ENCODE measurements around the gene SLC9A9.

- TF ChIP-seq BRCA1 (IDR thresholded peaks at IDR 0.05) (no peak), BRCA1 (CRISPR knock-in tag; IDR thresholded peaks at IDR 0.05) (no peak), MXI1 (IDR thresholded peaks at IDR 0.05; ENCODE audit: low read depth, low read length) (no peak), ZNF274 (IDR thresholded peaks at IDR 0.05; ENCODE audit: borderline replicate concordance, low read depth, low read length) (no peak), NFIC (IDR thresholded peaks at IDR 0.05) (no peak), HSF4 (CRISPR knock-in tag; IDR thresholded peaks at IDR 0.05; ENCODE audit: borderline replicate concordance) (no peak), ZNF146 (CRISPR knock-in tag; IDR thresholded peaks at IDR 0.05; ENCODE audit: unreplicated experiment) (no peak), MAX (CRISPR knock-in tag; IDR thresholded peaks at IDR 0.05) (no peak), REST (IDR thresholded peaks at IDR 0.05; ENCODE audit: borderline replicate concordance) (no peak), REST (CRISPR knock-in tag; IDR thresholded peaks at IDR 0.05; ENCODE audit: low read depth) (no peak), TBP (optimal IDR thresholded peaks at IDR 0.05; ENCODE audit: low read depth, low read length) (no peak), EZH2 (IDR thresholded peaks at IDR 0.05; ENCODE audit: borderline replicate concordance, low read depth, low read length) (no peak)
- TF ChIP-seq, protein P1, sequence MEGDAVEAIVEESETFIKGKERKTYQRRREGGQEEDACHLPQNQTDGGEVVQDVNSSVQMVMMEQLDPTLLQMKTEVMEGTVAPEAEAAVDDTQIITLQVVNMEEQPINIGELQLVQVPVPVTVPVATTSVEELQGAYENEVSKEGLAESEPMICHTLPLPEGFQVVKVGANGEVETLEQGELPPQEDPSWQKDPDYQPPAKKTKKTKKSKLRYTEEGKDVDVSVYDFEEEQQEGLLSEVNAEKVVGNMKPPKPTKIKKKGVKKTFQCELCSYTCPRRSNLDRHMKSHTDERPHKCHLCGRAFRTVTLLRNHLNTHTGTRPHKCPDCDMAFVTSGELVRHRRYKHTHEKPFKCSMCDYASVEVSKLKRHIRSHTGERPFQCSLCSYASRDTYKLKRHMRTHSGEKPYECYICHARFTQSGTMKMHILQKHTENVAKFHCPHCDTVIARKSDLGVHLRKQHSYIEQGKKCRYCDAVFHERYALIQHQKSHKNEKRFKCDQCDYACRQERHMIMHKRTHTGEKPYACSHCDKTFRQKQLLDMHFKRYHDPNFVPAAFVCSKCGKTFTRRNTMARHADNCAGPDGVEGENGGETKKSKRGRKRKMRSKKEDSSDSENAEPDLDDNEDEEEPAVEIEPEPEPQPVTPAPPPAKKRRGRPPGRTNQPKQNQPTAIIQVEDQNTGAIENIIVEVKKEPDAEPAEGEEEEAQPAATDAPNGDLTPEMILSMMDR (IDR thresholded peaks at IDR 0.05 in 2 of 3, conservative IDR thresholded peaks at IDR 0.05 in 1 of 3; ENCODE audit: insufficient read depth in 2 of 3, low read depth in 1 of 3, low read length in 3 of 3) = no peak
- TF ChIP-seq, protein P2, sequence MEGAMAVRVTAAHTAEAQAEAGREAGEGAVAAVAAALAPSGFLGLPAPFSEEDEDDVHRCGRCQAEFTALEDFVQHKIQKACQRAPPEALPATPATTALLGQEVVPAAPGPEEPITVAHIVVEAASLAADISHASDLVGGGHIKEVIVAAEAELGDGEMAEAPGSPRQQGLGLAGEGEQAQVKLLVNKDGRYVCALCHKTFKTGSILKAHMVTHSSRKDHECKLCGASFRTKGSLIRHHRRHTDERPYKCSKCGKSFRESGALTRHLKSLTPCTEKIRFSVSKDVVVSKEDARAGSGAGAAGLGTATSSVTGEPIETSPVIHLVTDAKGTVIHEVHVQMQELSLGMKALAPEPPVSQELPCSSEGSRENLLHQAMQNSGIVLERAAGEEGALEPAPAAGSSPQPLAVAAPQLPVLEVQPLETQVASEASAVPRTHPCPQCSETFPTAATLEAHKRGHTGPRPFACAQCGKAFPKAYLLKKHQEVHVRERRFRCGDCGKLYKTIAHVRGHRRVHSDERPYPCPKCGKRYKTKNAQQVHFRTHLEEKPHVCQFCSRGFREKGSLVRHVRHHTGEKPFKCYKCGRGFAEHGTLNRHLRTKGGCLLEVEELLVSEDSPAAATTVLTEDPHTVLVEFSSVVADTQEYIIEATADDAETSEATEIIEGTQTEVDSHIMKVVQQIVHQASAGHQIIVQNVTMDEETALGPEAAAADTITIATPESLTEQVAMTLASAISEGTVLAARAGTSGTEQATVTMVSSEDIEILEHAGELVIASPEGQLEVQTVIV (CRISPR knock-in tag; IDR thresholded peaks at IDR 0.05; ENCODE audit: borderline replicate concordance) = no peak
- TF ChIP-seq, protein P3, sequence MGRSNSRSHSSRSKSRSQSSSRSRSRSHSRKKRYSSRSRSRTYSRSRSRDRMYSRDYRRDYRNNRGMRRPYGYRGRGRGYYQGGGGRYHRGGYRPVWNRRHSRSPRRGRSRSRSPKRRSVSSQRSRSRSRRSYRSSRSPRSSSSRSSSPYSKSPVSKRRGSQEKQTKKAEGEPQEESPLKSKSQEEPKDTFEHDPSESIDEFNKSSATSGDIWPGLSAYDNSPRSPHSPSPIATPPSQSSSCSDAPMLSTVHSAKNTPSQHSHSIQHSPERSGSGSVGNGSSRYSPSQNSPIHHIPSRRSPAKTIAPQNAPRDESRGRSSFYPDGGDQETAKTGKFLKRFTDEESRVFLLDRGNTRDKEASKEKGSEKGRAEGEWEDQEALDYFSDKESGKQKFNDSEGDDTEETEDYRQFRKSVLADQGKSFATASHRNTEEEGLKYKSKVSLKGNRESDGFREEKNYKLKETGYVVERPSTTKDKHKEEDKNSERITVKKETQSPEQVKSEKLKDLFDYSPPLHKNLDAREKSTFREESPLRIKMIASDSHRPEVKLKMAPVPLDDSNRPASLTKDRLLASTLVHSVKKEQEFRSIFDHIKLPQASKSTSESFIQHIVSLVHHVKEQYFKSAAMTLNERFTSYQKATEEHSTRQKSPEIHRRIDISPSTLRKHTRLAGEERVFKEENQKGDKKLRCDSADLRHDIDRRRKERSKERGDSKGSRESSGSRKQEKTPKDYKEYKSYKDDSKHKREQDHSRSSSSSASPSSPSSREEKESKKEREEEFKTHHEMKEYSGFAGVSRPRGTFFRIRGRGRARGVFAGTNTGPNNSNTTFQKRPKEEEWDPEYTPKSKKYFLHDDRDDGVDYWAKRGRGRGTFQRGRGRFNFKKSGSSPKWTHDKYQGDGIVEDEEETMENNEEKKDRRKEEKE (IDR thresholded peaks at IDR 0.05; ENCODE audit: borderline replicate concordance in 1 of 2, control insufficient read depth in 1 of 2, low read depth in 2 of 2, low read length in 1 of 2) = no peak
- TF ChIP-seq, protein P4, sequence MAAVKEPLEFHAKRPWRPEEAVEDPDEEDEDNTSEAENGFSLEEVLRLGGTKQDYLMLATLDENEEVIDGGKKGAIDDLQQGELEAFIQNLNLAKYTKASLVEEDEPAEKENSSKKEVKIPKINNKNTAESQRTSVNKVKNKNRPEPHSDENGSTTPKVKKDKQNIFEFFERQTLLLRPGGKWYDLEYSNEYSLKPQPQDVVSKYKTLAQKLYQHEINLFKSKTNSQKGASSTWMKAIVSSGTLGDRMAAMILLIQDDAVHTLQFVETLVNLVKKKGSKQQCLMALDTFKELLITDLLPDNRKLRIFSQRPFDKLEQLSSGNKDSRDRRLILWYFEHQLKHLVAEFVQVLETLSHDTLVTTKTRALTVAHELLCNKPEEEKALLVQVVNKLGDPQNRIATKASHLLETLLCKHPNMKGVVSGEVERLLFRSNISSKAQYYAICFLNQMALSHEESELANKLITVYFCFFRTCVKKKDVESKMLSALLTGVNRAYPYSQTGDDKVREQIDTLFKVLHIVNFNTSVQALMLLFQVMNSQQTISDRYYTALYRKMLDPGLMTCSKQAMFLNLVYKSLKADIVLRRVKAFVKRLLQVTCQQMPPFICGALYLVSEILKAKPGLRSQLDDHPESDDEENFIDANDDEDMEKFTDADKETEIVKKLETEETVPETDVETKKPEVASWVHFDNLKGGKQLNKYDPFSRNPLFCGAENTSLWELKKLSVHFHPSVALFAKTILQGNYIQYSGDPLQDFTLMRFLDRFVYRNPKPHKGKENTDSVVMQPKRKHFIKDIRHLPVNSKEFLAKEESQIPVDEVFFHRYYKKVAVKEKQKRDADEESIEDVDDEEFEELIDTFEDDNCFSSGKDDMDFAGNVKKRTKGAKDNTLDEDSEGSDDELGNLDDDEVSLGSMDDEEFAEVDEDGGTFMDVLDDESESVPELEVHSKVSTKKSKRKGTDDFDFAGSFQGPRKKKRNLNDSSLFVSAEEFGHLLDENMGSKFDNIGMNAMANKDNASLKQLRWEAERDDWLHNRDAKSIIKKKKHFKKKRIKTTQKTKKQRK (IDR thresholded peaks at IDR 0.05; ENCODE audit: borderline replicate concordance, low read depth, low read length) = no peak
Measured at GRCh38 chr3:143835312-143835711, 13.0 kb downstream of the SLC9A9 start.
